ENCODE results near the gene FGFR2.

Gene FGFR2

GRCh38 chr10:121609426-121610380 is 11.5 kb upstream of the FGFR2 start:
- no peak for TF ChIP-seq CTCF (IDR thresholded peaks at IDR 0.05; ENCODE audit: low read depth, low read length)

GRCh38 chr10:121608469-121609190 is 10.4 kb upstream of the FGFR2 start:
- TF ChIP-seq CTCF (IDR thresholded peaks at IDR 0.05; ENCODE audit: low read depth, low read length): peak; percentile 22
- DNase-seq (ENCODE audit: extremely low read depth, low read depth): no peak

More at GRCh38 chr10:121609426-121610380, 11.5 kb upstream of the FGFR2 start:
- DNase-seq (ENCODE audit: extremely low read depth, low read depth): no peak

DNA sequence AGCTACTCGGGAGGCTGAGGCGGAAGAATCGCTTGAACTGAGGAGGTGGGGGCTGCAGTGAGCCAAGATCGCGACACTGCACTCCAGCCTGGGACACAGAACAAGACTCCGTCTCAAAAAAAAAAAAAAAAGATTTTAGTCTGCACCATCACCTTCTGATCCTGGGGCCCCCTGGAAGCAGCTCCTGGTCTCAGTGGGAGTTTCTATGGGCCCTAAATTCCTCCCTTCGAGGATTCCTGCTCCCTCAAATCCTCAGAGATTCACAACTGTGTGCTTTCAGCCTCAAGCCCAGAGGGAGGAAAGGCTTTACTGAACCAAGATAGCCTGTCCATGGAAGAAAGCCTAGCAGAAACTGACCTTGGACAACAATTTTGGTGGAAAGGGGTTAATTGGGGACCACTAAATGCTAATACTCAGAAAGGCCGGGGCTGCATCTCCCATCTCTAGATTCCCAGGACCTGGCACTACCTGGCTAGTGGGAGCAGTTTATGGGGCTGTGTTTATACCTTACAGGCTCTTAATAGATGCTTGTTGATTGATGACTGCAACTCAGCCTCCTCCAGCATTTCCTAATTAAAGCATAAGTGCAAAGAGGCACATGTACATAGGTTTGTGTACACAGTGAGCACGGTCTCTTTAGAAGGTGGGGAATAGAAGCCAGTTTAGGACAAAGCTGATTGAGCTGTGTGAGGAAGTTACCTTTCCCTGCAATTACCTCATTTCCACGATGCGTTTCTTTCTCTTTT is 9.2 kb upstream of the FGFR2 start:
- no peak for DNase-seq (ENCODE audit: extremely low read depth, low read depth)
- no peak for TF ChIP-seq CTCF (IDR thresholded peaks at IDR 0.05; ENCODE audit: low read depth, low read length)

DNA sequence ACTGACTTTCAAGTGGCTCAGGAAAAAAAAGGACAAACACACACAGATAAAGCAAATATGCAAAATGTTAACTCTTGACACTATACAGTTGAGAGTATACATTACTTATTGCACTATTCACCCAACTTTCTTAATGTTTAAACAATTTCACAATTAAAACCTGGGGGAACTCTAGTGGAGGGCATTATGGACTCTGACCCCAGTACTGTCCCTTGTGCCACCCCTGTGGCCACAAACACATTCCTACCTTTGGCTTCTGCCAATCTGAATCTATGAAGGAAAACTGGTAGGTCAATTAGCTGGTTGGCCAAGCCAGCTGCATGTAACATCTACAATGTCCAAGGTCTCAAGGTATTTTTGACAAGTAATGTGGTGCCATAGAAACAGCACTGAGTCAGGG is 7.5 kb upstream of the FGFR2 start:
- DNase-seq (ENCODE audit: extremely low read depth, low read depth): no peak
- no peak for TF ChIP-seq CTCF (IDR thresholded peaks at IDR 0.05; ENCODE audit: low read depth, low read length)

DNA sequence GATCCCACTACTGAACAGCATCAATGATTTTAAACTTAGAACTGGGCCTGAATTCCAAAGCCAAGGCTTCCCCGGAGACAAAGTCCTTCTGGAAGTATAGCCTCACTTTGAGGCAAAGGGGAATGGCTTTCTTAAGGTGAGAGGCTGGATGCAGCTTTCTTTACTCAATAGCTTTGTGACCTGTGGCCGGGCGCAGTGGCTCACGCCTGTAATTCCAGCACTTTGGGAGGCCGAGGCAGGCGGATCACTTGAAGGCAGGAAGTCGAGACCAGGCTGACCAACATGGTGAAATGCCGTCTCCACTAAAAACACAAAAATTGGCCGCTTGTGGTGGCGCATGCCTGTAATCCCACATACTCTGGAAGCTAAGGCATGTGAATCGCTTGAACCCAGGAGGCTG is 3.2 kb upstream of the FGFR2 start:
- TF ChIP-seq CTCF (IDR thresholded peaks at IDR 0.05; ENCODE audit: low read depth, low read length): no peak
- no peak for DNase-seq (ENCODE audit: extremely low read depth, low read depth)

DNA sequence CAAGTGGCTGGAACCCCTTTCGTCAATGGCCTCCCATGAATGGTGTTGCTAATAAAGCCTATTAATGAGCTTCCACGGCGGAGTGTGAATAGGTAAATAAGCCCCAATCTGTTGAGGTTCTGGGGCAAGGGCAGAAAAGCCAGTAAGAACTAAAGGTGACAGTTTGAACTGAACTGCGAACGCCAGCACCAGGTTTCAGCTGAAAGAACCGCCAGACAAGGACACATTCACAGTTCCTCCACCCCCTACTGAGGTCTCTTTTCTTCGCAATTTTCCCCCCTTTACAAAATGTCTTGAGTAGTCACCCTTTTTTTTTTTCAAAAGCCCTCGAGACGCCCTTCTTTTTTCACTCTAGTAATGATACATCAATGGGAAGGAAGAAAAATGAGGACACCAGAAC is 2.4 kb upstream of the FGFR2 start:
- DNase-seq (ENCODE audit: extremely low read depth, low read depth): no peak
- TF ChIP-seq CTCF (IDR thresholded peaks at IDR 0.05; ENCODE audit: low read depth, low read length): no peak
